ENCODE data around the gene PNMA6F. TPM values are rescaled to one million over a fixed set of nuclear protein-coding genes. Genes with fewer than 3 reads are reported as not detected.

PNMA6F gene
- total RNA-seq, 1 experiment from 2014 or later, result not detected

GRCh38 chrX:153352858-153353257, 31.3 kb upstream of the PNMA6F start:
- Histone ChIP-seq H3K27ac (ENCODE audit: low read depth, low read length) (no peak overlapping the region), H3K4me2 (ENCODE audit: low read length) (no peak overlapping the region), H4K20me1 (ENCODE audit: insufficient read depth) (no peaks in the 10 kb centered on the region), H3K27me3 (ENCODE audit: insufficient read depth, low read length) (no peaks in the 10 kb centered on the region), H3K4me3 (replicated peaks in 1 of 2; ENCODE audit: low read depth in 1 of 2, low read length in 2 of 2) (no peak overlapping the region), H3K9ac (ENCODE audit: low read length) (no peak overlapping the region), H3K4me1 (ENCODE audit: control insufficient read depth in 1 of 2, insufficient read depth in 2 of 2, low read length in 2 of 2) (no peaks in the 10 kb centered on the region), H2AFZ (ENCODE audit: low read depth, low read length, poor library complexity, severe bottlenecking) (no peak overlapping the region), H3K9me3 (ENCODE audit: control insufficient read depth in 1 of 2, insufficient read depth in 1 of 2, low read depth in 1 of 2, low read length in 2 of 2) (no peaks in the 10 kb centered on the region), H3K36me3 (ENCODE audit: control insufficient read depth in 1 of 2, insufficient read depth in 2 of 2, low read length in 2 of 2) (no peaks in the 10 kb centered on the region), H3K9me2 (ENCODE audit: insufficient read depth) (no peaks in the 10 kb centered on the region), H3K79me2 (ENCODE audit: insufficient read depth, low read length) (no peaks in the 10 kb centered on the region)
- POLR2A ChIA-PET, result no interaction called here
- RAD21 ChIA-PET (ENCODE audit: low non-redundant PET in 1 of 2, low total read pairs in 2 of 2, uncharacterized antibody in 2 of 2, unreplicated experiment in 2 of 2), result interaction anchor here in 1 of 2 experiments (0.5 kb wide), 1 partner anchor 53 kb away, joined by 3 read pairs; no protein-coding TSS in a partner anchor
- no peak for DNase-seq (ENCODE audit: low read depth, low spot score)
- no peak for TF ChIP-seq CEBPB (IDR thresholded peaks at IDR 0.05; ENCODE audit: low read depth)
- TF ChIP-seq FOSL1 (IDR thresholded peaks at IDR 0.05; ENCODE audit: low read depth), result no peak
- TF ChIP-seq ZNF274 (IDR thresholded peaks at IDR 0.05; ENCODE audit: low read depth, low read length), result no peak
- TF ChIP-seq POLR2A (IDR thresholded peaks at IDR 0.05; ENCODE audit: borderline replicate concordance, extremely low read depth, insufficient read depth, insufficient read length), result no peak
- TF ChIP-seq JUND (IDR thresholded peaks at IDR 0.05), result no peak
- TF ChIP-seq MAX (IDR thresholded peaks at IDR 0.05), result no peak
- ATAC-seq, result no peak
- CTCF ChIA-PET, result no interaction called here
- no TSS peak for BruUV-seq (replicated peaks)
- intact Hi-C loops (cut with micrococcal nuclease), result no loop called here

- Histone ChIP-seq H3K9me2 (ENCODE audit: insufficient read depth) (no peaks in the 10 kb centered on the region), H3K4me2 (ENCODE audit: low read length) (no peak overlapping the region), H2AFZ (ENCODE audit: low read depth, low read length, poor library complexity, severe bottlenecking) (no peak overlapping the region), H3K36me3 (ENCODE audit: control insufficient read depth in 1 of 2, insufficient read depth in 2 of 2, low read length in 2 of 2) (no peaks in the 10 kb centered on the region), H3K79me2 (ENCODE audit: insufficient read depth, low read length) (no peaks in the 10 kb centered on the region), H3K9me3 (ENCODE audit: control insufficient read depth in 1 of 2, insufficient read depth in 1 of 2, low read depth in 1 of 2, low read length in 2 of 2) (no peaks in the 10 kb centered on the region), H3K27me3 (ENCODE audit: insufficient read depth, low read length) (no peaks in the 10 kb centered on the region), H3K27ac (ENCODE audit: low read depth, low read length) (no peak overlapping the region), H3K4me3 (replicated peaks in 1 of 2; ENCODE audit: low read depth in 1 of 2, low read length in 2 of 2) (no peak overlapping the region), H3K9ac (ENCODE audit: low read length) (no peak overlapping the region), H3K4me1 (ENCODE audit: control insufficient read depth in 1 of 2, insufficient read depth in 2 of 2, low read length in 2 of 2) (no peaks in the 10 kb centered on the region), H4K20me1 (ENCODE audit: insufficient read depth) (no peaks in the 10 kb centered on the region)
- RAD21 ChIA-PET (ENCODE audit: low non-redundant PET in 1 of 2, low total read pairs in 2 of 2, uncharacterized antibody in 2 of 2, unreplicated experiment in 2 of 2), result no interaction called here
- no TSS peak for BruUV-seq (replicated peaks)
- intact Hi-C loops (cut with micrococcal nuclease), result no loop called here
- CTCF ChIA-PET, result no interaction called here
- ATAC-seq, result no peak
- POLR2A ChIA-PET, result no interaction called here
- no peak for DNase-seq (ENCODE audit: low read depth, low spot score)
- no peak for TF ChIP-seq MAX (IDR thresholded peaks at IDR 0.05)
- TF ChIP-seq ZNF274 (IDR thresholded peaks at IDR 0.05; ENCODE audit: low read depth, low read length), result no peak
- no peak for TF ChIP-seq SIN3A (IDR thresholded peaks at IDR 0.05; ENCODE audit: low read depth)
- no peak for TF ChIP-seq ELF1 (IDR thresholded peaks at IDR 0.05; ENCODE audit: borderline replicate concordance, low read depth)
- no peak for TF ChIP-seq EZH2phosphoT487 (IDR thresholded peaks at IDR 0.05; ENCODE audit: borderline replicate concordance)
- TF ChIP-seq EGR1 (IDR thresholded peaks at IDR 0.05; ENCODE audit: low read depth), result no peak
- no peak for TF ChIP-seq FOSL1 (IDR thresholded peaks at IDR 0.05; ENCODE audit: low read depth)
- no peak for TF ChIP-seq ZFX (IDR thresholded peaks at IDR 0.05)
- no peak for TF ChIP-seq CEBPB (IDR thresholded peaks at IDR 0.05; ENCODE audit: low read depth)
- TF ChIP-seq CTCF (IDR thresholded peaks at IDR 0.05 in 2 of 3, conservative IDR thresholded peaks at IDR 0.05 in 1 of 3; ENCODE audit: borderline replicate concordance in 1 of 3, insufficient read depth in 1 of 3, low read depth in 2 of 3, low read length in 2 of 3), result no peak
- TF ChIP-seq POLR2AphosphoS5 (IDR thresholded peaks at IDR 0.05; ENCODE audit: low read depth, low read length), result no peak
- no peak for TF ChIP-seq YY1 (IDR thresholded peaks at IDR 0.05; ENCODE audit: extremely low read depth, insufficient replicate concordance, low read depth, low read length)
- TF ChIP-seq REST (IDR thresholded peaks at IDR 0.05; ENCODE audit: low read depth), result no peak
- TF ChIP-seq SRF (IDR thresholded peaks at IDR 0.05; ENCODE audit: low read depth), result no peak
- no peak for TF ChIP-seq EZH2 (IDR thresholded peaks at IDR 0.05)
These were observed 30.4 kb upstream of the PNMA6F start for GRCh38 chrX:153351981-153352380.

Measured in HCT116 (cell line).